Esophagus squamous epithelium (tissue), 4 donors: ENCODE results near the gene CBFA2T3.

Experiments
- CTCF ChIP-seq, 6 experiments: fragments of 450-650 bp in 4 of 6; fragments of 200-600 bp in 2 of 6; sonication (generic) in 2 of 6; IDR thresholded peaks; one replicate each; pipeline ENCODE4 v1.5.1; 2016 to 2019; ENCODE audit warnings: antibody characterized with exemption in 6 of 6, mild to moderate bottlenecking in 4 of 6, moderate library complexity in 4 of 6
- POLR2A ChIP-seq, 4 donors: fragments of 450-650 bp; IDR thresholded peaks; one replicate each; pipeline ENCODE4 v1.6.1; 2017; ENCODE audit warnings: antibody characterized with exemption in 4 of 4, mild to moderate bottlenecking in 4 of 4, moderate library complexity in 3 of 4

DNA sequence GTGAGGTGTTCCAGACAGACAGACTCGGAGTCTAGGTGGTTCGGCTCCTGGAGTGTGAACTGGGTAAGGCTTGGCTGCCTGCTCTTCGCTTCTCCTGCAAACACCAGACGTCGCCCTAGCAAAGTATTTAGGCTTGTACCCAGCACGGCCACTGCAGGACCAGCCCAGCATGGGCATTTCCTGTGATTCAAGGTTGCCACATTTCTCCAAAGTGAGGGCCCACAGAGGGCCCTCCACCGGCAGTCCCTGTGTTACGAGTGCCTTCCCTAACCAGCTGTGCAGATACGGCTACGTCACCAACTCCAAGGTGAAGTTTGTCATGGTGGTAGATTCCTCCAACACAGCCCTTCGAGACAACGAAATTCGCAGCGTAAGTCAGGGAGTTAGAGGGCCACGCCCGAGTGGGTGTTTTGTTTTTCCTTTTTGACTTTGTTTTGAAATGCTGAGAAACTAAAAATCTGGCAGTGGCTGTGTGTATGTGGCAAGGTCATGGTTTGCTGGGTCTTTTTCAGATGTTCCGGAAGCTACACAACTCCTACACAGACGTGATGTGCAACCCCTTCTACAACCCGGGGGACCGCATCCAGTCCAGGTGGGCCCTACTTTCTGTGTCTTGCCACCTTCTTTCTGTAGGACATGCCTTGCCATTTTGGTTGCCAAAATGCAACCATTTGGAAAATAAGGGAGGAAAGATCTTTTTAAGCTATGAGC is 117.5 kb downstream of the CBFA2T3 start:
- no peak for TF ChIP-seq CTCF (IDR thresholded peaks at IDR 0.05)
- TF ChIP-seq POLR2A (IDR thresholded peaks at IDR 0.05): no peak
